HG02571 (cell line): Measurements from ENCODE around the gene TTLL7.

Experiments used
- ATAC-seq: cut with Tn5 transposase; IDR thresholded peaks from one replicate; pipeline ENCODE4 v1.9.1; 2021; ENCODE audit warnings: mild to moderate bottlenecking, moderate library complexity; ENCODE audit not compliant: unreplicated experiment

TTLL7 gene

DNA sequence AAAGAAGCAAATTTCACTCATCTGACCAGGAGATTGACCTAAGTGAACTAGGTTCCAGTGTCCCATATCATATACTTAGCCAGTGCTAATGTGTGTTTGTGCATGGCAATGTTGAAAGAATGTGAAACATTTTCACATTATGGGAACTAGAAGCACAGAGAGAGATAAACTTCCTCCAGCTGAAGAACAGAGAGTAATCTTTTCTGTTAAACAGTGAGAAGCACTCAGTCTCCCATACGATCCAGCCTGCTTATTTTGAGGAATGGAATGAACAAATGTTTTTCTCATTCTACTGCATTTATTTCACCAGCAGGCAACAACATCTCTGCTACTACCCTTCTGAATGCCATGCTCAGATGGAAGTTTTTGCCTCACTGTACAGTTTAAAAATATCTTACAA lies 170.5 kb downstream of the TTLL7 start:
- no peak for ATAC-seq

DNA sequence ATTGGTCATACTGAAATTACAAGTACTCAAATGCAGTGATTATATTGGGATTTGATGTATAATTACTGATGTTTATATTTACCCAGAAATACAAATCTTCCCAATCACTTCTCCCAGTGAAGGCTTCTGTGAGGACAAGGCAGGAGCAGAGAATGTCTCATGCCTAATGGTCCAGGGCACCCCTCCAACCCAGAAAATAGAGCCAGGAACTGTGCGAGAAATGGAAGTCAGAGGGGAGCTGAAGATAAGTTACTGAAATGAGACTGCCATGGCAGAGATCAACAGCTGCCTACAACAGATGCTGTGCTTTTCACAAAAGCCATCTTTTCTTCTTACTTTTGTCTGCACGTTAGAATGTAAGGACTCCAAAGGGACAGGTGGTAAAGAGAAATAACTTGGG lies 171.2 kb downstream of the TTLL7 start:
- ATAC-seq, result no peak

DNA sequence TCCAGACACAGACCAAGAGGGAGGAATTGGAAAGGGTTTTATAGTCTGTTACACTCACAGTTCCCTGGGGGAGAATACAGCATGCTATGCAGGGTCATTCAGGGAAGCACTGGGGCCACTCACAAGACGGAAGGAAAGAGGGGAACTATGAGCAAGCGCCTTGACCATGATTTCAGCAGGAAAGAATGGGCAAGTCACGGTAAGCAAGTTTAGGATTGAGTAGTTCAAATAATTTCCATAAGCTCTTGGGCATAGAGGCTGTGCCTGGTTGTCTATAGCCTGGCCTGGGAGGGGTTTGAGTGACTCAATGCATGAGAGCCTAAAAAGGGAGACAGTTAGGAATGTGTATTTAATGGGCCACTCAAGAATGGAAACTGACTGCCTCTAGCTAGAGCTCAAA lies 176.7 kb downstream of the TTLL7 start:
- ATAC-seq, result no peak

DNA sequence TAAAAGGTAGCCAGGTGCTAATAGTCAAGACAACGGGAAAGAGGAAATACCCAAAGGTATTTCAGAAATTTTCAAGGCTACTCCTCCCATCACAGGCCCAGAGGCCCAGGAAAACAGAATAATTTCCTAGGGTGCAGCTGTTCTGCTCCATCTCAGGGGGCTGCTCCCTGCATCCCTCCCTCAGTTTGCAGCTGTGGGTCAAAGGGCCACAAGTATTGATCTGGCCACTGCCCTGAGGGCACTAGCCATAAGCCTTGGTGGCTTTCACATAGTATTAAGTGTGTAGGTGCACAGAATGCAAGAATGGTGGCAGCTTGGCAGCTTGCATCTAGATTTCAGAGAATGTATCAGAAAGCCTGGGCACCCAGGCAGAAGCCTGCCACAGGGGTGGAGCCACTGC lies 179.5 kb downstream of the TTLL7 start:
- ATAC-seq, result no peak

DNA sequence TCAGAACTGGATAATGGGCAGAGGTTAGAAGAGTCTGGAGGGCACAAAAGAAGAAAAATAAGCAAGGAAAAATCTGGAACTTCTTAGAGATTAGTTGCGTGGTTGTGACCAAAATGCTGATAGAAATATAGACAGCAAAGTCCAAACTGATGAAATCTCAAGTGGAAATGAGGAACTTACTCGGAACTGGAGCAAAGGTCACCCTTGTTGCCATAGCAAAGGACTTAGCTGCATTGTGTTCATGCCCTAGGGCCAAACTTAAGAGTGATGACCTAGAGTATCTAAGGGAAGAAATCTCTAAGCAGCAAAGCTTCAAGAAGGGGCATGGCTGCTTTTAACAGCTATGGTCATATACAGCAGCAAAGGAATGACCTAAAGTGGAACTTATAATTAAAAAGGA lies 180.0 kb downstream of the TTLL7 start:
- ATAC-seq, result no peak

DNA sequence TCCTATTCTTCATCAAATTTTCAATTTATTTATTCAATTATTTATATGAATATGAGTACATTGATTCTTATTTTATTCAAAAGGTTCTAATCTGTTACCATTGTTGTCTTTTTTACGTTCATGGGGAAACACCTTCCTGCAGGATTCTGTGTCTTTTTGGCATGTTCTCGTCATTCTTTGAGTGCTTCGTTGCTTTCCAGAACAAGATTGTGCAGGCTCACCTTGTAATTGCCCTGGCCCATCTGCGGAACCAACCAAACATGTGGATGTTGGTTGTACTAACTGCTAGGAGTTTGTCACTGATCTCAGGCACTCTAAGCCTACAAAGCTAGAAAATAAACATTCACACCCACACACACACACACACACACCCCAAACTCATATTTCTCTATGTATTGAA lies 182.1 kb downstream of the TTLL7 start:
- ATAC-seq, result no peak

DNA sequence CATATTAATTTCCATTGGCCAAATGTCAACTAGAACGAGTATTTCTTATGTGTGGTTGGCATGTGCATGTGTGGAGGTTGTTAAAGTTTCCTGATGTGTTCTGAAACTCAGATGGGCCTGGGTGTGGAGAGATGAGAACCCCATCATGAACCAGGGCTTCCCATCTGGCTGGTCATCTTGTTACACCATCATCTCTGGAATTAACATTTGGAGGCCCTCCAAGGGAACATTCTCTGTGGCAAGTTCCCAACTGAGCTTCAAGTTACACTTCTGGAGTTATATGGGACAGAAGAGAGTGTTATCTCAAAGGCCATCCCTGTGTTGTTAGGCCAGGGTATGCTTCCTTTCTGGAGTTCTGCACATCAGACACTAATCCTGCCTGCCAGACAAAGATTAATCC lies 183.6 kb downstream of the TTLL7 start:
- ATAC-seq, result no peak
